Heart left ventricle (tissue), 13 donors: ENCODE measurements around the gene THADA.

Experiments used
- CTCF ChIP-seq, 12 donors: fragments of 200-600 bp; sonication (generic) in 4 of 12; IDR thresholded peaks; one replicate each; pipeline versions ENCODE4 v1.5.0 to v1.8.0; 2018 to 2022; ENCODE audit warnings: antibody characterized with exemption in 12 of 12, mild to moderate bottlenecking in 5 of 12
- POLR2A ChIP-seq, 2 donors: fragments of 450-650 bp; IDR thresholded peaks; one replicate each; pipeline ENCODE4 v1.6.1; 2017; ENCODE audit warnings: antibody characterized with exemption in 2 of 2, mild to moderate bottlenecking in 2 of 2, moderate library complexity in 2 of 2
- donor health status: ischemic (EF 13 %, LVEDD 7.1; RV severe dilation, severe dysfunction).
- donor health status: DM: no; HTN: yes; CAD: no.
- donor health status: DM: no; HTN: no; CAD: no.
- donor health status: ischemic (EF 25% LVEDD 6.9; RV normal size, moderate dysfunction).
- donor health status: ischemic (EF 25% LVEDD 5.7; RV mildly dilated, moderate dysfunction).
- donor health status: ischemic (EF 35%, LVEDD 5.7; RV mildly dilated, moderate dysfunction).
- donor health status: nonischemic (EF 11% LVEDD 7.7; RV severe dilation, severe dysfunction).
- donor health status: DM: yes; HTN: yes; CAD: no.
- donor health status: PGD.
- donor health status: ischemic (EF 29% LVEDD 5.4; RV normal size, mild dysfunction).
- donor health status: nonischemic (EF 23%, LVEDD 6.1; RV moderate dilation, normal function).

GRCh38 chr2:43329637-43330036 lies 266.2 kb downstream of the THADA start:
- TF ChIP-seq POLR2A (IDR thresholded peaks at IDR 0.05): no peak
- TF ChIP-seq CTCF (IDR thresholded peaks at IDR 0.05): no peak
